Endothelial cell of umbilical vein (primary cell): ENCODE results near the gene EPS15. TPM values are rescaled to one million over a fixed set of nuclear protein-coding genes. Genes with fewer than 3 reads are reported as not detected.

Experiments used
- BruUV-seq: library from RNA; stranded (reverse); fragments of 400-500 nt; replicated peaks from 2 replicates; lab custom pipeline; 2021; lab: Mats Ljungman, UMichigan
- CTCF ChIA-PET: fragments of 300-600, 350-600 bp; sonication (Branson Sonifier 250); formaldehyde crosslinking; loops from one replicate; lab custom pipeline; 2021; ENCODE audit warnings: antibody characterized with exemption, inconsistent platforms; lab: Charles Lee
- POLR2A ChIA-PET: fragments of 300-600, 350-600 bp; sonication (Branson Sonifier 250); formaldehyde crosslinking; loops from one replicate; lab custom pipeline; 2021; ENCODE audit warnings: antibody characterized with exemption, inconsistent platforms; lab: Charles Lee
- DNase-seq: peaks from one replicate; pipeline ENCODE4 v3.0.0-alpha.2; 2011; ENCODE audit warnings: low read depth, low spot score
- FAIRE-seq: peaks from 2 replicates; lab custom pipeline; 2011; peaks lifted over from hg19 to GRCh38; lab: Jason Lieb, UNC
- H2AFZ ChIP-seq: 2 replicates; pipeline ENCODE4 v1.6.0; 2012; ENCODE audit warnings: low read depth, low read length, control low read depth, inconsistent platforms
- H3K27ac ChIP-seq: 2 replicates; pipeline ENCODE4 v1.5.1; 2011; ENCODE audit warnings: low read depth, mild to moderate bottlenecking, control low read depth, low read length, moderate library complexity; ENCODE audit not compliant: insufficient read depth
- H3K27me3 ChIP-seq, 2 experiments: 2 replicates each; pipeline versions ENCODE4 v1.6.0 to v1.6.1; 2011; ENCODE audit warnings: low read length in 2 of 2, mixed read lengths in 1 of 2; ENCODE audit not compliant: control insufficient read depth in 2 of 2, insufficient read depth in 2 of 2
- H3K36me3 ChIP-seq, 2 experiments: 2 replicates in 1 of 2; 3 replicates in 1 of 2; pipeline ENCODE4 v1.5.1; 2011; ENCODE audit warnings: low read length in 2 of 2, mild to moderate bottlenecking in 1 of 2, moderate library complexity in 1 of 2; ENCODE audit not compliant: control insufficient read depth in 2 of 2, insufficient read depth in 2 of 2; ENCODE audit errors: extremely low read depth in 1 of 2
- H3K4me1 ChIP-seq: 3 replicates; pipeline ENCODE4 v1.5.1; 2011; ENCODE audit warnings: mild to moderate bottlenecking, low read length; ENCODE audit not compliant: control insufficient read depth, insufficient read depth; ENCODE audit errors: extremely low read depth
- H3K4me2 ChIP-seq: 2 replicates; pipeline ENCODE4 v1.6.1; 2011; ENCODE audit warnings: low read length, control low read depth, mixed read lengths; ENCODE audit not compliant: insufficient read depth
- H3K4me3 ChIP-seq, 3 experiments: fragments of 200-600 bp in 1 of 3; sonication (generic), shearing (Covaris generic) in 1 of 3; replicated peaks in 1 of 3; 2 replicates each; pipeline ENCODE4 v1.5.1; 2011 to 2016; ENCODE audit warnings: control low read depth in 3 of 3, low read length in 3 of 3, mild to moderate bottlenecking in 2 of 3, inconsistent platforms in 1 of 3, low read depth in 1 of 3, moderate library complexity in 1 of 3; ENCODE audit not compliant: insufficient read depth in 1 of 3
- H3K79me2 ChIP-seq: 2 replicates; pipeline ENCODE4 v1.6.0; 2012; ENCODE audit warnings: low read length, inconsistent platforms; ENCODE audit not compliant: control insufficient read depth, insufficient read depth
- H3K9ac ChIP-seq: replicated peaks from 2 replicates; pipeline ENCODE3; 2011; ENCODE audit warnings: low read length, control low read depth; ENCODE audit not compliant: insufficient read depth; ENCODE audit errors: extremely low read depth
- H3K9me1 ChIP-seq: replicated peaks from 3 replicates; pipeline ENCODE4 v1.6.0; 2011; ENCODE audit warnings: mild to moderate bottlenecking, low read length; ENCODE audit not compliant: control insufficient read depth, insufficient read depth; ENCODE audit errors: extremely low read depth
- H3K9me3 ChIP-seq: replicated peaks from 2 replicates; pipeline ENCODE4 v1.5.1; 2012; ENCODE audit warnings: low read length, inconsistent platforms; ENCODE audit not compliant: control insufficient read depth, insufficient read depth
- H4K20me1 ChIP-seq: replicated peaks from 2 replicates; pipeline ENCODE3; 2011; ENCODE audit warnings: mild to moderate bottlenecking, low read length; ENCODE audit not compliant: control insufficient read depth, insufficient read depth; ENCODE audit errors: extremely low read depth
- EZH2 ChIP-seq: IDR thresholded peaks from 2 replicates; pipeline ENCODE4 v1.6.1; 2012; ENCODE audit warnings: borderline replicate concordance, low read depth, mild to moderate bottlenecking, moderate library complexity, low read length, inconsistent platforms; ENCODE audit not compliant: severe bottlenecking
- FOS ChIP-seq: IDR thresholded peaks from 2 replicates; pipeline ENCODE4 v1.6.1; 2011; ENCODE audit warnings: mild to moderate bottlenecking, low read length, moderate library complexity, borderline replicate concordance; ENCODE audit not compliant: insufficient read depth
- GATA2 ChIP-seq: IDR thresholded peaks from 2 replicates; pipeline ENCODE4 v1.7.0; 2011; ENCODE audit warnings: low read depth, mild to moderate bottlenecking, moderate library complexity, mixed read lengths, low read length; ENCODE audit not compliant: insufficient read length, insufficient read depth
- JUN ChIP-seq: IDR thresholded peaks from 2 replicates; pipeline ENCODE4 v1.6.1; 2011; ENCODE audit warnings: borderline replicate concordance, low read depth; ENCODE audit not compliant: insufficient read length, insufficient read depth
- MYC ChIP-seq: IDR thresholded peaks from one replicate; pipeline ENCODE4 v1.6.1; 2011; ENCODE audit warnings: mild to moderate bottlenecking, low read depth, low read length
- POLR2A ChIP-seq: IDR thresholded peaks from 2 replicates; pipeline ENCODE4 v1.6.1; 2012; ENCODE audit warnings: low read depth, mild to moderate bottlenecking, control low read depth, low read length
- POLR2AphosphoS5 ChIP-seq: IDR thresholded peaks from 2 replicates; pipeline ENCODE4 v1.6.1; 2012; ENCODE audit warnings: low read depth, mild to moderate bottlenecking, control low read depth, low read length, moderate library complexity; ENCODE audit not compliant: insufficient read depth
- dilution Hi-C: fragments of 300-500 bp; cut with MboI; formaldehyde crosslinking; loops from one replicate; pipeline ENCODE4 v1.15.0; 2019; ENCODE audit warnings: low sequenced_read_pairs; ENCODE audit not compliant: extremely low pct_ligation_motif_present
- intact Hi-C: fragments of 100-400 bp; cut with micrococcal nuclease; formaldehyde crosslinking; loops from one replicate; pipeline ENCODE4 v1.10.0; 2022
- polyA plus RNA-seq, 4 experiments: library from polyadenylated mRNA; depleted of rRNA in 3 of 4; stranded (reverse) in 3 of 4; unstranded in 1 of 4; fragments of >200 nt; gene quantifications; 2 replicates each; pipeline versions ENCODE4 v1.2.1 to v1.2.3, GENCODE V29; 2011 to 2012; ENCODE audit warnings: missing spikeins in 1 of 4
- total RNA-seq: library from RNA; stranded (reverse); gene quantifications from 2 replicates; pipeline ENCODE4 v1.2.3, GENCODE V29; 2021
- TF ChIP-seq, protein P1 (sequence below), 2 donors: IDR thresholded peaks; 1 replicate in 1 of 2; 2 replicates in 1 of 2; pipeline ENCODE4 v1.5.1; 2011; ENCODE audit warnings: low read length in 2 of 2, mild to moderate bottlenecking in 2 of 2, moderate library complexity in 2 of 2, control low read depth in 1 of 2, inconsistent platforms in 1 of 2, low read depth in 1 of 2; ENCODE audit not compliant: insufficient read depth in 1 of 2; ENCODE audit errors: extremely low read depth in 1 of 2
- TF ChIP-seq, protein P2 (sequence below): IDR thresholded peaks from 2 replicates; pipeline ENCODE4 v1.6.1; 2011; ENCODE audit not compliant: insufficient read depth, insufficient read length

The EPS15 gene
- total and polyA plus RNA-seq, 2 donors (not counting 3 experiments of a cell fraction or from before 2014, with no cell fraction given), result 15.4 to 44.8 TPM

DNA sequence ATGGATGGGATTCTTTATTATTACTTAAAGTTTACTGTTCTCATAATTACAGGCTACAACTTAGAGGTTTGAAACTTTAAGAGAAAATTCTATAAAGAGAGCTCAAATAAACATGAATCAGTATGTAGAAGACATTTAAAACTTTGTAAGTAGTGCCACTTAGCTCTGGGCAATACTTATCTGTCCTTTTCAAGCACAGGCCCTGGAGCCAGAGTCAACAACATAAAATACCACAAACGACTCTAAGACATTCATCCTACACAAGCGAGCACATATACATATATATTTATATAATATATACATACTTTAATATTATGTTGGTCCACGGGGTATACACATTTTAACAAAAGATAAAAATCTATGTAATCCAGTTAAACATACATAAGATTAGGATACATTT, 164.7 kb downstream of the EPS15 start:
- Histone ChIP-seq H3K27me3 (no peaks in the 10 kb centered on the region), H3K36me3 (peaks cover 0 to 2% of the 10 kb centered on the region in 2 experiments), H3K4me1 (no peaks in the 10 kb centered on the region), H3K4me2 (no peak overlapping the region), H2AFZ (no peak overlapping the region), H3K9me3 (no peaks in the 10 kb centered on the region), H4K20me1 (no peaks in the 10 kb centered on the region), H3K9ac (no peak overlapping the region), H3K4me3 (no peak overlapping the region), H3K79me2 (no peaks in the 10 kb centered on the region), H3K27ac (no peak overlapping the region), H3K9me1 (no peaks in the 10 kb centered on the region)
- intact Hi-C loops, result no loop called here
- dilution Hi-C loops, result no loop called here
- TF ChIP-seq, protein P1, sequence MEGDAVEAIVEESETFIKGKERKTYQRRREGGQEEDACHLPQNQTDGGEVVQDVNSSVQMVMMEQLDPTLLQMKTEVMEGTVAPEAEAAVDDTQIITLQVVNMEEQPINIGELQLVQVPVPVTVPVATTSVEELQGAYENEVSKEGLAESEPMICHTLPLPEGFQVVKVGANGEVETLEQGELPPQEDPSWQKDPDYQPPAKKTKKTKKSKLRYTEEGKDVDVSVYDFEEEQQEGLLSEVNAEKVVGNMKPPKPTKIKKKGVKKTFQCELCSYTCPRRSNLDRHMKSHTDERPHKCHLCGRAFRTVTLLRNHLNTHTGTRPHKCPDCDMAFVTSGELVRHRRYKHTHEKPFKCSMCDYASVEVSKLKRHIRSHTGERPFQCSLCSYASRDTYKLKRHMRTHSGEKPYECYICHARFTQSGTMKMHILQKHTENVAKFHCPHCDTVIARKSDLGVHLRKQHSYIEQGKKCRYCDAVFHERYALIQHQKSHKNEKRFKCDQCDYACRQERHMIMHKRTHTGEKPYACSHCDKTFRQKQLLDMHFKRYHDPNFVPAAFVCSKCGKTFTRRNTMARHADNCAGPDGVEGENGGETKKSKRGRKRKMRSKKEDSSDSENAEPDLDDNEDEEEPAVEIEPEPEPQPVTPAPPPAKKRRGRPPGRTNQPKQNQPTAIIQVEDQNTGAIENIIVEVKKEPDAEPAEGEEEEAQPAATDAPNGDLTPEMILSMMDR (IDR thresholded peaks at IDR 0.05; ENCODE audit: extremely low read depth in 1 of 2, insufficient read depth in 1 of 2, low read depth in 1 of 2, low read length in 2 of 2), result no peak
- no peak for TF ChIP-seq POLR2AphosphoS5
- TF ChIP-seq EZH2, result no peak
- no peak for TF ChIP-seq MYC
- TF ChIP-seq FOS, result no peak
- no peak for TF ChIP-seq POLR2A
- TF ChIP-seq, protein P2, sequence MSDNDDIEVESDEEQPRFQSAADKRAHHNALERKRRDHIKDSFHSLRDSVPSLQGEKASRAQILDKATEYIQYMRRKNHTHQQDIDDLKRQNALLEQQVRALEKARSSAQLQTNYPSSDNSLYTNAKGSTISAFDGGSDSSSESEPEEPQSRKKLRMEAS, result no peak
- TF ChIP-seq GATA2, result no peak
- no peak for TF ChIP-seq JUN
- DNase-seq, result no peak
- no TSS peak for BruUV-seq
- ChIA-PET CTCF (no interaction called here), POLR2A (no interaction called here)
- no peak for FAIRE-seq
